HepG2 (cell line): ENCODE data around the gene TMEM143. TPM values are rescaled to one million over a fixed set of nuclear protein-coding genes. Genes with fewer than 3 reads are reported as not detected.

Experiments
- AKAP8 ChIP-seq: sonication (generic); formaldehyde crosslinking; IDR thresholded peaks from 2 replicates; pipeline ENCODE4 v1.5.1; 2020; ENCODE audit warnings: mild to moderate bottlenecking, missing genetic modification reagents
- ATRX ChIP-seq: sonication (generic); formaldehyde crosslinking; IDR thresholded peaks from 2 replicates; pipeline ENCODE4 v1.4.0; 2020; ENCODE audit warnings: missing genetic modification reagents, borderline replicate concordance
- CBX2 ChIP-seq, 2 experiments: fragments of 200-600 bp in 1 of 2; sonication (generic); formaldehyde crosslinking in 1 of 2; IDR thresholded peaks; 2 replicates each; pipeline versions ENCODE4 v1.7.0 to v1.8.1; 2018 to 2022; ENCODE audit warnings: low read depth in 2 of 2, low read length in 1 of 2, mild to moderate bottlenecking in 1 of 2, missing genetic modification reagents in 1 of 2
- CREM ChIP-seq, 2 experiments: sonication (generic) in 1 of 2; formaldehyde crosslinking in 1 of 2; IDR thresholded peaks; 2 replicates each; pipeline versions ENCODE4 v1.4.0 to v1.6.1; 2016 to 2020; ENCODE audit warnings: antibody characterized with exemption in 1 of 2, mild to moderate bottlenecking in 1 of 2, missing genetic modification reagents in 1 of 2
- HHEX ChIP-seq: IDR thresholded peaks from 2 replicates; pipeline ENCODE4 v1.6.1; 2016; ENCODE audit warnings: control low read depth
- NBN ChIP-seq: fragments of 450-650 bp; conservative IDR thresholded peaks from 2 replicates; pipeline ENCODE4 v1.6.1; 2017
- NCOA2 ChIP-seq: sonication (generic); formaldehyde crosslinking; IDR thresholded peaks from 2 replicates; pipeline ENCODE4 v1.8.0; 2022; ENCODE audit warnings: inconsistent platforms
- RAD51 ChIP-seq: fragments of 450-650 bp; IDR thresholded peaks from 2 replicates; pipeline ENCODE4 v1.6.1; 2016; ENCODE audit warnings: borderline replicate concordance
- SOX6 ChIP-seq, 2 experiments: fragments of 450-650 bp in 1 of 2; sonication (generic) in 1 of 2; formaldehyde crosslinking in 1 of 2; IDR thresholded peaks; 2 replicates each; pipeline versions ENCODE4 v1.4.0 to v1.6.1; 2017 to 2020; ENCODE audit warnings: antibody characterized with exemption in 1 of 2, mild to moderate bottlenecking in 1 of 2, missing genetic modification reagents in 1 of 2
- TMF1 ChIP-seq: sonication (generic); formaldehyde crosslinking; IDR thresholded peaks from 2 replicates; pipeline ENCODE4 v1.8.1; 2022; ENCODE audit warnings: low read depth, missing genetic modification reagents
- WIZ ChIP-seq: sonication (generic); formaldehyde crosslinking; IDR thresholded peaks from 2 replicates; pipeline ENCODE4 v1.5.1; 2020; ENCODE audit warnings: mild to moderate bottlenecking, missing genetic modification reagents
- ZFX ChIP-seq: sonication (generic); formaldehyde crosslinking; IDR thresholded peaks from 2 replicates; pipeline ENCODE4 v1.4.0; 2020; ENCODE audit warnings: mild to moderate bottlenecking, low read depth, missing genetic modification reagents, moderate library complexity
- ZFYVE20 ChIP-seq: sonication (generic); formaldehyde crosslinking; IDR thresholded peaks from 2 replicates; pipeline ENCODE4 v1.8.0; 2023; ENCODE audit warnings: low read depth, mild to moderate bottlenecking, moderate library complexity, missing genetic modification reagents, borderline replicate concordance
- ZNF496 ChIP-seq: sonication (generic); formaldehyde crosslinking; IDR thresholded peaks from 2 replicates; pipeline ENCODE4 v1.8.1; 2023; ENCODE audit warnings: mild to moderate bottlenecking, moderate library complexity, missing genetic modification reagents; ENCODE audit not compliant: insufficient replicate concordance
- ZNF512 ChIP-seq: sonication (generic); formaldehyde crosslinking; IDR thresholded peaks from 2 replicates; pipeline ENCODE4 v1.4.0; 2020; ENCODE audit warnings: mild to moderate bottlenecking, missing genetic modification reagents
- ZNF550 ChIP-seq: sonication (generic); formaldehyde crosslinking; IDR thresholded peaks from 2 replicates; pipeline ENCODE4 v1.4.0; 2020; ENCODE audit warnings: mild to moderate bottlenecking, missing genetic modification reagents, borderline replicate concordance
- ZNF589 ChIP-seq: sonication (generic); formaldehyde crosslinking; conservative IDR thresholded peaks from 2 replicates; pipeline ENCODE4 v1.8.0; 2022; ENCODE audit warnings: mild to moderate bottlenecking, moderate library complexity, missing genetic modification reagents
- ZNF782 ChIP-seq: sonication (generic); formaldehyde crosslinking; IDR thresholded peaks from 2 replicates; pipeline ENCODE4 v1.4.0; 2020; ENCODE audit warnings: missing genetic modification reagents, mild to moderate bottlenecking, borderline replicate concordance
- polyA plus RNA-seq, 8 experiments: library from polyadenylated mRNA; depleted of rRNA in 3 of 8; stranded (reverse) in 7 of 8; unstranded in 1 of 8; fragments of >200 nt; fragmentation: Illumina TruSeq in 4 of 8; extraction: Trizol in 4 of 8; gene quantifications; 2 replicates each; pipeline versions ENCODE4 v1.2.1 to v1.2.3, GENCODE V29; 2011 to 2016; ENCODE audit warnings: low read depth in 4 of 8, missing spikeins in 1 of 8, mixed read lengths in 1 of 8; ENCODE audit not compliant: insufficient read depth in 1 of 8
- total RNA-seq, 5 experiments: library from RNA; depleted of rRNA; stranded (reverse); fragments of >200 nt; fragmentation: Illumina TruSeq; extraction: Trizol; gene quantifications; 2 replicates each; pipeline ENCODE4 v1.2.3, GENCODE V29; 2016; ENCODE audit warnings: low read depth in 1 of 5
- TF ChIP-seq, protein P1 (sequence below): sonication (generic); formaldehyde crosslinking; IDR thresholded peaks from 2 replicates; pipeline ENCODE4 v1.4.0; 2020; ENCODE audit warnings: missing genetic modification reagents, borderline replicate concordance
- TF ChIP-seq, protein P2 (sequence below), 2 experiments: IDR thresholded peaks; 2 replicates each; pipeline ENCODE4 v1.6.1; 2011 to 2012; ENCODE audit warnings: low read length in 2 of 2, borderline replicate concordance in 1 of 2, low read depth in 1 of 2, mild to moderate bottlenecking in 1 of 2, moderate library complexity in 1 of 2

Gene TMEM143
- total and polyA plus RNA-seq, 2 of the 13 experiments (the other 11 are each of a cell fraction or from before 2014, with no cell fraction given), result 7.7 to 11.3 TPM

DNA sequence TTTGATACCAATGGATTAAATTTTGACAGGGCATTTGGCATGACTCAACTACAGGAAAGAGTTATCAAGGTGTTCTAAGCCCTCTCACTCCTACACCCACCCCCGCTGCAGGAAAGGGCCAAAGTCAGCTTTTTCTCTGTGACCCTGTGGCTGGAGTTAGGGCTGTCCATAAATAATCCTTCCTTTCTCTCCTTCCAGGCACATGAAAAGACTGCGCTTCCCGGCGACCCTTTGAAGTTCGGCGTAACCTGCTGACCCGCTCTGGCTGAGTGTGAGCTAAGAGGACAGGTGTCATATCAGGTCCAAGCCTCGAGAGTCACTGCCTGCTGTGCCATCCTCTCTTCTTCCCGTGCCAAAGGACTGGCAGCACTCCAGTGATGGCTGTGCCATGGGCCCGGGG, 68.3 kb downstream of the TMEM143 start (continued):
- TF ChIP-seq ZNF512 (CRISPR knock-in tag) (no peak), CREM (IDR thresholded peaks at IDR 0.05) (peak; percentile 16; the same call in 1 of the 2 replicates), CREM (CRISPR knock-in tag; IDR thresholded peaks at IDR 0.05) (no peak), ZFYVE20 (CRISPR knock-in tag) (no peak), SOX6 (IDR thresholded peaks at IDR 0.05) (no peak), SOX6 (CRISPR knock-in tag; IDR thresholded peaks at IDR 0.05) (0 out of 2 replicates have a peak, but pooled peaks have one; percentile 18), WIZ (CRISPR knock-in tag) (no peak), HHEX (CRISPR knock-in tag) (no peak), TMF1 (no peak), ZNF782 (CRISPR knock-in tag) (no peak), RAD51 (no peak), ZNF589 (no peak), ZNF496 (CRISPR knock-in tag) (no peak), NCOA2 (CRISPR knock-in tag) (peak; percentile 44; the same call in 1 of the 2 replicates), ATRX (CRISPR knock-in tag) (no peak), NBN (no peak), ZFX (no peak), ZNF550 (CRISPR knock-in tag) (no peak), AKAP8 (CRISPR knock-in tag) (no peak), CBX2 (IDR thresholded peaks at IDR 0.05; ENCODE audit: low read depth, low read length) (no peak), CBX2 (CRISPR knock-in tag; IDR thresholded peaks at IDR 0.05; ENCODE audit: low read depth) (no peak)
- TF ChIP-seq, protein P1, sequence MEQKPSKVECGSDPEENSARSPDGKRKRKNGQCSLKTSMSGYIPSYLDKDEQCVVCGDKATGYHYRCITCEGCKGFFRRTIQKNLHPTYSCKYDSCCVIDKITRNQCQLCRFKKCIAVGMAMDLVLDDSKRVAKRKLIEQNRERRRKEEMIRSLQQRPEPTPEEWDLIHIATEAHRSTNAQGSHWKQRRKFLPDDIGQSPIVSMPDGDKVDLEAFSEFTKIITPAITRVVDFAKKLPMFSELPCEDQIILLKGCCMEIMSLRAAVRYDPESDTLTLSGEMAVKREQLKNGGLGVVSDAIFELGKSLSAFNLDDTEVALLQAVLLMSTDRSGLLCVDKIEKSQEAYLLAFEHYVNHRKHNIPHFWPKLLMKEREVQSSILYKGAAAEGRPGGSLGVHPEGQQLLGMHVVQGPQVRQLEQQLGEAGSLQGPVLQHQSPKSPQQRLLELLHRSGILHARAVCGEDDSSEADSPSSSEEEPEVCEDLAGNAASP (CRISPR knock-in tag), result peak; percentile 76; the same call in 1 of the 2 replicates
- TF ChIP-seq, protein P2, sequence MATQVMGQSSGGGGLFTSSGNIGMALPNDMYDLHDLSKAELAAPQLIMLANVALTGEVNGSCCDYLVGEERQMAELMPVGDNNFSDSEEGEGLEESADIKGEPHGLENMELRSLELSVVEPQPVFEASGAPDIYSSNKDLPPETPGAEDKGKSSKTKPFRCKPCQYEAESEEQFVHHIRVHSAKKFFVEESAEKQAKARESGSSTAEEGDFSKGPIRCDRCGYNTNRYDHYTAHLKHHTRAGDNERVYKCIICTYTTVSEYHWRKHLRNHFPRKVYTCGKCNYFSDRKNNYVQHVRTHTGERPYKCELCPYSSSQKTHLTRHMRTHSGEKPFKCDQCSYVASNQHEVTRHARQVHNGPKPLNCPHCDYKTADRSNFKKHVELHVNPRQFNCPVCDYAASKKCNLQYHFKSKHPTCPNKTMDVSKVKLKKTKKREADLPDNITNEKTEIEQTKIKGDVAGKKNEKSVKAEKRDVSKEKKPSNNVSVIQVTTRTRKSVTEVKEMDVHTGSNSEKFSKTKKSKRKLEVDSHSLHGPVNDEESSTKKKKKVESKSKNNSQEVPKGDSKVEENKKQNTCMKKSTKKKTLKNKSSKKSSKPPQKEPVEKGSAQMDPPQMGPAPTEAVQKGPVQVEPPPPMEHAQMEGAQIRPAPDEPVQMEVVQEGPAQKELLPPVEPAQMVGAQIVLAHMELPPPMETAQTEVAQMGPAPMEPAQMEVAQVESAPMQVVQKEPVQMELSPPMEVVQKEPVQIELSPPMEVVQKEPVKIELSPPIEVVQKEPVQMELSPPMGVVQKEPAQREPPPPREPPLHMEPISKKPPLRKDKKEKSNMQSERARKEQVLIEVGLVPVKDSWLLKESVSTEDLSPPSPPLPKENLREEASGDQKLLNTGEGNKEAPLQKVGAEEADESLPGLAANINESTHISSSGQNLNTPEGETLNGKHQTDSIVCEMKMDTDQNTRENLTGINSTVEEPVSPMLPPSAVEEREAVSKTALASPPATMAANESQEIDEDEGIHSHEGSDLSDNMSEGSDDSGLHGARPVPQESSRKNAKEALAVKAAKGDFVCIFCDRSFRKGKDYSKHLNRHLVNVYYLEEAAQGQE (IDR thresholded peaks at IDR 0.05; ENCODE audit: borderline replicate concordance in 1 of 2, low read depth in 1 of 2, low read length in 2 of 2), result no peak
